DND-41 (cell line): ENCODE data around the gene TARBP2.

Source experiments
- ATAC-seq: fragments of 200-7000 bp; cut with Tn5 transposase; 3 replicates; pipeline ENCODE4 v1.9.1; 2021; ENCODE audit warnings: low read depth; ENCODE audit not compliant: insufficient read depth
- DNase-seq: peaks from one replicate; pipeline ENCODE4 v3.0.0-alpha.2; 2020
- H2AFZ ChIP-seq: 2 replicates; pipeline ENCODE4 v1.6.0; 2012; ENCODE audit warnings: low read depth, low read length
- H3K27ac ChIP-seq: 2 replicates; pipeline ENCODE4 v1.5.1; 2012; ENCODE audit warnings: low read length, inconsistent platforms
- H3K27me3 ChIP-seq: fragments of 200-600 bp; sonication (generic); 2 replicates; pipeline ENCODE4 v1.6.0; 2012; ENCODE audit warnings: low read length, mild to moderate bottlenecking, inconsistent platforms; ENCODE audit not compliant: insufficient read depth, poor library complexity
- H3K36me3 ChIP-seq: 2 replicates; pipeline ENCODE4 v1.5.1; 2012; ENCODE audit warnings: low read length, inconsistent platforms; ENCODE audit not compliant: insufficient read depth
- H3K4me1 ChIP-seq: 2 replicates; pipeline ENCODE4 v1.5.1; 2012; ENCODE audit warnings: mild to moderate bottlenecking, low read length; ENCODE audit not compliant: insufficient read depth
- H3K4me2 ChIP-seq: 2 replicates; pipeline ENCODE4 v1.6.0; 2012; ENCODE audit warnings: mild to moderate bottlenecking, moderate library complexity, low read length, inconsistent platforms; ENCODE audit not compliant: insufficient read depth
- H3K4me3 ChIP-seq, 2 experiments: fragments of 200-600 bp in 1 of 2; shearing (Covaris generic) in 1 of 2; 2 replicates each; pipeline ENCODE4 v1.5.1; 2012 to 2016; ENCODE audit warnings: inconsistent platforms in 2 of 2, low read length in 2 of 2, mild to moderate bottlenecking in 2 of 2, low read depth in 1 of 2, moderate library complexity in 1 of 2
- H3K79me2 ChIP-seq: 2 replicates; pipeline ENCODE4 v1.6.0; 2012; ENCODE audit warnings: low read length, inconsistent platforms; ENCODE audit not compliant: insufficient read depth
- H3K9ac ChIP-seq: 2 replicates; pipeline ENCODE4 v1.6.0; 2012; ENCODE audit warnings: low read depth, mild to moderate bottlenecking, inconsistent platforms, low read length, moderate library complexity
- H3K9me3 ChIP-seq: 2 replicates; pipeline ENCODE4 v1.5.1; 2012; ENCODE audit warnings: low read length, moderate library complexity, mild to moderate bottlenecking, inconsistent platforms; ENCODE audit not compliant: insufficient read depth, severe bottlenecking
- H4K20me1 ChIP-seq: 2 replicates; pipeline ENCODE4 v1.6.0; 2012; ENCODE audit warnings: low read length; ENCODE audit not compliant: insufficient read depth
- EZH2 ChIP-seq: IDR thresholded peaks from 3 replicates; pipeline ENCODE4 v1.6.1; 2012; ENCODE audit warnings: borderline replicate concordance, low read depth, mild to moderate bottlenecking, moderate library complexity, low read length, inconsistent platforms; ENCODE audit not compliant: severe bottlenecking
- TF ChIP-seq, protein P1 (sequence below): IDR thresholded peaks from 2 replicates; pipeline ENCODE4 v1.5.1; 2012; ENCODE audit warnings: borderline replicate concordance, low read length, moderate library complexity, mild to moderate bottlenecking; ENCODE audit not compliant: poor library complexity, severe bottlenecking; ENCODE audit errors: extremely low read depth

Gene TARBP2

DNA sequence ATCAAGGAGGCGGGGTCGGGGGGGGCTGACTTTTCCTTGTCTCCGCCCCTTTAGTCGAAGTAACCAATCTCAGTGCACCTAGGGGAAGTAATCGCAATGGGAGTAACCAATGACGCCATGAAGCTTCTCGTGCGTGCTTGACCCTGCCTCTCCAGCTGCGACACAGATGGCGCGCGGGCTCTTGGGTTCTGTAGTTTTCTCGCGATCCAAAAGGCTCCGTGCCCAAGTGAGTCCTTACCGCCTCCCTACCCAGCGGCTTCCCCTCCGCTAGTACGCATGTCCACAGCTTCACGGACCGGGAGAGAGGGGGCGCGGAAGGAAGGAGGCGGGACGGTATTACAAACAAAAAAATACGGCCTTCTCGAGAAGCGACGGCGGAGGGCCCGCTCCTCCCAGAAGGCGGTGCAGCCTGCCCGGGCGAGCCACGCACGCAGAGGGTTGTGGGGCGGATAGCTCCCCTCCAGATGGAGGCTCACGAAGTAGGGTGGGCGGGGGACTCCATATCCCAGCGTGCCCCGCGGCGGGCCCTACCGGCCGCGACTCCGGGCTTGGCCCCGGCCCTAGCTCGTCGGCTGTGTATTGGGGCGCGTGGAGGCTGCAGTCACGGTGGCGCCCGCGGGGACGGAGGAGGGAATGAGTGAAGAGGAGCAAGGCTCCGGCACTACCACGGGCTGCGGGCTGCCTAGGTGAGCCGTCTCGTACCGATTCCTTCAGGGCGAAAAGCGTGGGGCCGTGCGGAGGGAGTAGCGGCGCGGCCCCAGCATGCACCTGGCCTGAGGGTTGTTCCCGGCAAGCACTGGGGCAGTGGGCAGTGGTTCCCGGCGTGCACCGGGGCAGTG is at the start of gene TARBP2:
Gene TARBP2 (plus strand): TSS at position 508 of the 839 bp plus-strand sequence. CDS start 126 bp downstream, at position 634.
- TF ChIP-seq EZH2 = no peak
- TF ChIP-seq, protein P1, sequence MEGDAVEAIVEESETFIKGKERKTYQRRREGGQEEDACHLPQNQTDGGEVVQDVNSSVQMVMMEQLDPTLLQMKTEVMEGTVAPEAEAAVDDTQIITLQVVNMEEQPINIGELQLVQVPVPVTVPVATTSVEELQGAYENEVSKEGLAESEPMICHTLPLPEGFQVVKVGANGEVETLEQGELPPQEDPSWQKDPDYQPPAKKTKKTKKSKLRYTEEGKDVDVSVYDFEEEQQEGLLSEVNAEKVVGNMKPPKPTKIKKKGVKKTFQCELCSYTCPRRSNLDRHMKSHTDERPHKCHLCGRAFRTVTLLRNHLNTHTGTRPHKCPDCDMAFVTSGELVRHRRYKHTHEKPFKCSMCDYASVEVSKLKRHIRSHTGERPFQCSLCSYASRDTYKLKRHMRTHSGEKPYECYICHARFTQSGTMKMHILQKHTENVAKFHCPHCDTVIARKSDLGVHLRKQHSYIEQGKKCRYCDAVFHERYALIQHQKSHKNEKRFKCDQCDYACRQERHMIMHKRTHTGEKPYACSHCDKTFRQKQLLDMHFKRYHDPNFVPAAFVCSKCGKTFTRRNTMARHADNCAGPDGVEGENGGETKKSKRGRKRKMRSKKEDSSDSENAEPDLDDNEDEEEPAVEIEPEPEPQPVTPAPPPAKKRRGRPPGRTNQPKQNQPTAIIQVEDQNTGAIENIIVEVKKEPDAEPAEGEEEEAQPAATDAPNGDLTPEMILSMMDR = peak; percentile 8
- Histone ChIP-seq H3K9ac (peak within 1 kb of the TSS; percentile 71), H3K79me2 (peaks cover 22% of the 10 kb centered on the region), H2AFZ (peak within 1 kb of the TSS; percentile 88), H3K27me3 (no peaks in the 10 kb centered on the region), H3K4me3 (peak within 1 kb of the TSS; percentile 36 to 68), H3K4me2 (peak within 1 kb of the TSS; percentile 76), H3K9me3 (no peaks in the 10 kb centered on the region), H3K36me3 (peaks cover 32% of the 10 kb centered on the region), H3K27ac (peak within 1 kb of the TSS; percentile 95), H3K4me1 (peaks cover 50% of the 10 kb centered on the region), H4K20me1 (no peaks in the 10 kb centered on the region)
- peak; percentile 79 for ATAC-seq
- peak; percentile 99 for DNase-seq

GRCh38 chr12:53451661-53452158 is 49.4 kb upstream of the TARBP2 start, which contains the start of gene PCBP2:
TSS of gene PCBP2 (plus strand) at chr12:53452102. CDS start at chr12:53454801, 2,699 bp downstream.
- H3K27me3 ChIP-seq = no peaks in the 10 kb centered on the region
- TF ChIP-seq, protein P1 = peak; percentile 97
- TF ChIP-seq EZH2 = no peak
- peak within 1 kb of the TSS; percentile 75 for H3K4me2 ChIP-seq
- peak; percentile 96 for ATAC-seq
- no peaks in the 10 kb centered on the region for H3K9me3 ChIP-seq
- peak; percentile 99 for DNase-seq
- peak within 1 kb of the TSS; percentile 87 for H3K9ac ChIP-seq
- peaks cover 46% of the 10 kb centered on the region for H3K4me1 ChIP-seq
- H4K20me1 ChIP-seq = peaks cover 40% of the 10 kb centered on the region
- H2AFZ ChIP-seq = peak within 1 kb of the TSS; percentile 82
- peaks cover 42% of the 10 kb centered on the region for H3K36me3 ChIP-seq
- H3K4me3 ChIP-seq = peak within 1 kb of the TSS; percentile 77 to 79
- H3K79me2 ChIP-seq = peaks cover 51% of the 10 kb centered on the region
- peak within 1 kb of the TSS; percentile 99 for H3K27ac ChIP-seq

- peaks cover 49% of the 10 kb centered on the region for H3K36me3 ChIP-seq
- peaks cover 58% of the 10 kb centered on the region for H3K79me2 ChIP-seq
- peak; percentile 39 for ATAC-seq
- H3K9me3 ChIP-seq = no peaks in the 10 kb centered on the region
- peak overlapping the region; percentile 67 for H2AFZ ChIP-seq
- TF ChIP-seq EZH2 = no peak
- TF ChIP-seq, protein P1 = peak; percentile 53
- H3K9ac ChIP-seq = peak overlapping the region; percentile 87
- DNase-seq = peak; percentile 85
- peak overlapping the region; percentile 99 for H3K27ac ChIP-seq
- H3K4me3 ChIP-seq = peak overlapping the region; percentile 77 to 79
- H3K27me3 ChIP-seq = no peaks in the 10 kb centered on the region
- H4K20me1 ChIP-seq = peaks cover 47% of the 10 kb centered on the region
- H3K4me1 ChIP-seq = peaks cover 46% of the 10 kb centered on the region
- H3K4me2 ChIP-seq = peak overlapping the region; percentile 69
Measured at GRCh38 chr12:53452159-53453077, 48.7 kb upstream of the TARBP2 start.
